Nephron progenitor cell (in vitro differentiated cells): ENCODE data around the gene ATRNL1.

Experiments used
- DNase-seq: peaks from one replicate; pipeline ENCODE4 v3.0.0; 2021
- H3K27ac Mint-ChIP-seq: 2 replicates; pipeline ENCODE4 v1.8.0; 2021; ENCODE audit warnings: mild to moderate bottlenecking, moderate library complexity, mixed read lengths
- H3K27me3 Mint-ChIP-seq: 2 replicates; pipeline ENCODE4 v1.8.0; 2021; ENCODE audit warnings: mild to moderate bottlenecking, low read depth, mixed read lengths; ENCODE audit not compliant: poor library complexity
- H3K36me3 Mint-ChIP-seq: 2 replicates; pipeline ENCODE4 v1.8.0; 2021; ENCODE audit warnings: low read depth, mixed read lengths
- H3K4me1 Mint-ChIP-seq: 2 replicates; pipeline ENCODE4 v1.8.0; 2021; ENCODE audit warnings: mixed read lengths
- H3K4me3 Mint-ChIP-seq: 2 replicates; pipeline ENCODE4 v1.8.0; 2021; ENCODE audit warnings: mild to moderate bottlenecking, moderate library complexity, mixed read lengths
- H3K9me3 Mint-ChIP-seq: 2 replicates; pipeline ENCODE4 v1.8.0; 2021; ENCODE audit warnings: mild to moderate bottlenecking, moderate library complexity, mixed read lengths
- CTCF ChIP-seq: fragments of 200-600 bp; sonication (generic); IDR thresholded peaks from 2 replicates; pipeline ENCODE4 v1.5.0; 2021; ENCODE audit warnings: antibody characterized with exemption

Gene ATRNL1

GRCh38 chr10:115409347-115409746 is 316.2 kb downstream of the ATRNL1 start:
- Mint-ChIP-seq H3K4me3 (no peak overlapping the region), H3K27ac (no peak overlapping the region), H3K27me3 (no peaks in the 10 kb centered on the region), H3K36me3 (peaks cover 25% of the 10 kb centered on the region), H3K9me3 (peaks cover 28% of the 10 kb centered on the region), H3K4me1 (no peaks in the 10 kb centered on the region)
- no peak for DNase-seq
- TF ChIP-seq CTCF, result no peak

DNA sequence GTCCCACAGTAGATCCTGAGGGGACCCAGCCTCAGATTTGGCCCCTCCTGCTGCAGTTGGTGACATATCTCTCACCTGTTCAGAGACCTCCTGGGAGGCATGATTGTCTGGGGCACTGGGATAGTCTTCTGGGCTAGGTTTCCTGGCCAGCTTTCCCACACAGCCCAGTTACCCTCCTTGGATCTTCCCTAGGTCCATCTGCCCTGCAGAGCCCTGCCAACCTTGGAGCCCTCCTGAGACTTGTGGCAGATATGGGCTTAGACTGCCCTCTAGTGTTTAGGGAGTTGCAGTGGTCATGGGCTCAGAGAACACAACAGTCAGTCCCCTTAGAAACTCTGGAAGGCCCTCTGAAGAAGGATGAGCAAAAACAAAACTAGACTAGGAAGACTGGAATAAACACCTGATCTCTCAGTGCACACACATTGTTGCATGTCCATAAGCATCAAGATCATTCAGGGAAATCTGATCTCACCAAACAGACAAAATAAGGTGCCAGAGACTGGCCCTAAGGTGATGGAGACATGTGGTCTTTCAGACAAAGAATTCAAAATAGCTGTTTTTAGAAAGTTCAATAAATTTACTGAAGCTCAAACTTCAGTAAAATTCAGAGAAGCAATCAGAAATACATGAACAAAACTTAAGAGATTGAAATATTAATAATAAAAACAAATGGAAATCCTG is 324.6 kb downstream of the ATRNL1 start:
- peak; percentile 51 for TF ChIP-seq CTCF
- peaks cover 3% of the 10 kb centered on the region for H3K27me3 Mint-ChIP-seq
- peaks cover 16% of the 10 kb centered on the region for H3K36me3 Mint-ChIP-seq
- DNase-seq, result peak; percentile 21
- peaks cover 5% of the 10 kb centered on the region for H3K9me3 Mint-ChIP-seq
- no peaks in the 10 kb centered on the region for H3K4me1 Mint-ChIP-seq
- H3K4me3 Mint-ChIP-seq, result no peak overlapping the region
- no peak overlapping the region for H3K27ac Mint-ChIP-seq

- H3K36me3 Mint-ChIP-seq, result peaks cover 15% of the 10 kb centered on the region
- H3K9me3 Mint-ChIP-seq, result peaks cover 5% of the 10 kb centered on the region
- no peak overlapping the region for H3K27ac Mint-ChIP-seq
- no peak for TF ChIP-seq CTCF
- H3K4me3 Mint-ChIP-seq, result no peak overlapping the region
- peaks cover 3% of the 10 kb centered on the region for H3K27me3 Mint-ChIP-seq
- H3K4me1 Mint-ChIP-seq, result no peaks in the 10 kb centered on the region
- DNase-seq, result no peak
Observed at GRCh38 chr10:115422624-115423023, 329.5 kb downstream of the ATRNL1 start.

- Mint-ChIP-seq H3K36me3 (no peaks in the 10 kb centered on the region), H3K27me3 (no peaks in the 10 kb centered on the region), H3K4me1 (no peaks in the 10 kb centered on the region), H3K9me3 (no peaks in the 10 kb centered on the region), H3K27ac (no peak overlapping the region), H3K4me3 (no peak overlapping the region)
- TF ChIP-seq CTCF, result no peak
- no peak for DNase-seq
Observed at GRCh38 chr10:115427611-115428010, 334.4 kb downstream of the ATRNL1 start.

GRCh38 chr10:115432188-115432819 is 339.1 kb downstream of the ATRNL1 start:
- Mint-ChIP-seq H3K9me3 (no peaks in the 10 kb centered on the region), H3K4me3 (no peak overlapping the region), H3K27me3 (no peaks in the 10 kb centered on the region), H3K27ac (no peak overlapping the region), H3K36me3 (peaks cover 5% of the 10 kb centered on the region), H3K4me1 (no peaks in the 10 kb centered on the region)
- no peak for TF ChIP-seq CTCF
- no peak for DNase-seq

DNA sequence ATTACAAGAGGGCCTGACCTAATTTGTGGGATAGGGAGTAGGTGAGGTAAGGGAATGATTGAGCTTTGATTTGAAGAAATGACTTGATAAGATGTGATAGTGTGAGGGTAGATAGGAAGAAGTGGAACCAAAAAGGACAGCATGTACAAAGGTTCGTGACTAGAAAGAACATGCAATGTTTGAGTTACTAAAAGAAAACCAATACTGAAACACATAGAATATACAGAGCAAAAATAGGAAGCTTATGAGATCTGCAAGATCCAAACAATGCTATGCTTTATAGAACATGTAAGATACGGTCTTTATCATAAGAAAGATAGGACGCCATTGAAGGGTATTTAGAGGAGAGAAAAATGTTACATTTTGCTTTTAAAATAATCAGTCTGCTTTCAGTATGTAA is 343.8 kb downstream of the ATRNL1 start:
- TF ChIP-seq CTCF, result no peak
- peaks cover 5% of the 10 kb centered on the region for H3K36me3 Mint-ChIP-seq

More for the DNA sequence above, 343.8 kb downstream of the ATRNL1 start:
- Mint-ChIP-seq H3K27me3 (no peaks in the 10 kb centered on the region), H3K4me1 (no peaks in the 10 kb centered on the region), H3K4me3 (no peak overlapping the region), H3K27ac (no peak overlapping the region), H3K9me3 (no peaks in the 10 kb centered on the region)
- no peak for DNase-seq
